ENCODE results near the gene FGD6.

- TF ChIP-seq ZFP30 (CRISPR knock-in tag; IDR thresholded peaks at IDR 0.05) (no peak), GLIS3 (CRISPR knock-in tag; IDR thresholded peaks at IDR 0.05) (no peak), CSDC2 (CRISPR knock-in tag; IDR thresholded peaks at IDR 0.05) (no peak), TCF4 (CRISPR knock-in tag; IDR thresholded peaks at IDR 0.05; ENCODE audit: borderline replicate concordance) (no peak), RARB (CRISPR knock-in tag; IDR thresholded peaks at IDR 0.05) (no peak), CSRNP3 (CRISPR knock-in tag; IDR thresholded peaks at IDR 0.05) (no peak), ZFP3 (CRISPR knock-in tag; IDR thresholded peaks at IDR 0.05) (no peak), PPARA (CRISPR knock-in tag; IDR thresholded peaks at IDR 0.05; ENCODE audit: borderline replicate concordance) (no peak), PATZ1 (CRISPR knock-in tag; IDR thresholded peaks at IDR 0.05; ENCODE audit: borderline replicate concordance) (no peak), ISL1 (CRISPR knock-in tag; IDR thresholded peaks at IDR 0.05) (no peak)
Measured at GRCh38 chr12:95179011-95179410, 38.3 kb downstream of the FGD6 start.
